ENCODE results near the gene TAC4. TPM values are rescaled to one million over a fixed set of nuclear protein-coding genes. Genes with fewer than 3 reads are reported as not detected.

TAC4 gene
- total RNA-seq, 1 donor from 2014 or later = not detected

GRCh38 chr17:49869038-49869374 is 21.1 kb upstream of the TAC4 start:
- no peak for TF ChIP-seq CTCF (IDR thresholded peaks at IDR 0.05; ENCODE audit: unreplicated experiment)

DNA sequence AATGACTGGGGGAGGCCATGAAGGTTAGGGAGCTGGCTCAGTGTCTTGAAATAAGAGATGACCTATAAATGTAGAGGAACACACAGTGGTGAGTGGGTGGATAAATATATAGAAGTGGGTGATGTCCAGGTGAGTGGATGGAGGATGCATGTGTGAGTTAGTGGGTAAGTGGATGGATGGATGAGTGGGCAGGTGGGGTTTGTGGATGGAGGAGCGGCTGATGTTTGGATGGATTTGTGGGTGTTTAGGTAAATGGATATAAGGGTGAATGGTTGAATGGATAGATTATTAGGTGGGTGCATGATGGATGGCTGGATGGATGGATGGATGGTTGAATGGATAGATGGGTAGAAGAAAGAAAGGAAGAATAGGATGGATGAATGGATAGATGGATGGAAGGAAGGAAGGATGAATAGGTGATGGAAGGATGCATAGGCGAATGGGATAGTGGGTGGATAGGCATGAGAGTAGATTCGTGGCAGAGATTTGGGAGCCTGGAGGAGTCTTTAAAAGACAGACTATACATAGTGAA is 19.1 kb upstream of the TAC4 start:
- Mint-ChIP-seq H3K27ac (ENCODE audit: unreplicated experiment) (no peak overlapping the region), H3K27me3 (ENCODE audit: unreplicated experiment) (peaks cover 14% of the 10 kb centered on the region), H3K4me3 (ENCODE audit: unreplicated experiment) (no peak overlapping the region), H3K4me1 (ENCODE audit: unreplicated experiment) (peaks cover 6% of the 10 kb centered on the region), H3K36me3 (ENCODE audit: low read depth, unreplicated experiment) (peaks cover 4% of the 10 kb centered on the region), H3K9me3 (ENCODE audit: unreplicated experiment) (no peaks in the 10 kb centered on the region)
- TF ChIP-seq CTCF (IDR thresholded peaks at IDR 0.05; ENCODE audit: unreplicated experiment) = no peak
- no peak for DNase-seq (ENCODE audit: low spot score)

More at GRCh38 chr17:49869038-49869374, 21.1 kb upstream of the TAC4 start:
- Mint-ChIP-seq H3K4me1 (ENCODE audit: unreplicated experiment) (peaks cover 15% of the 10 kb centered on the region), H3K4me3 (ENCODE audit: unreplicated experiment) (no peak overlapping the region), H3K9me3 (ENCODE audit: unreplicated experiment) (no peaks in the 10 kb centered on the region), H3K27me3 (ENCODE audit: unreplicated experiment) (peaks cover 14% of the 10 kb centered on the region), H3K36me3 (ENCODE audit: low read depth, unreplicated experiment) (peaks cover 4% of the 10 kb centered on the region), H3K27ac (ENCODE audit: unreplicated experiment) (no peak overlapping the region)
- DNase-seq (ENCODE audit: low spot score) = no peak

DNA sequence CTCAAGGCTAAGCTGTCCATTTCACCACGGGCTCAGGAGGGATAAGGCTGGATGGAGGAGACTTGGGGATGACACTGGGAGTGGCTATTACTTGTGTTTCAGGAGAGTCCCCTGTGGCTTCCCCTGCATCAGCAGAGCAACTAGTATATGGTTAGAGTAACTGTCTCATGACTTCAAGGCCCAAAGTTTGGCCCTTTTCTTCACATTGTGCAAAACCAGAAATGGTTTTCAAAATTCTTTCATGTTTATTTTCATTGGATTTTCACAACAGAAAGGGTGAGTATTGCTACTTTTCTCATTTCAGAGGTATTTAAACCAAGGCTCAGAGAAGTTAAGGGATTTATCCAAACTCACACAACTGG is 18.1 kb upstream of the TAC4 start:
- no peak overlapping the region for H3K27ac Mint-ChIP-seq (ENCODE audit: unreplicated experiment)
- DNase-seq (ENCODE audit: low spot score) = no peak
- peaks cover 4% of the 10 kb centered on the region for H3K4me1 Mint-ChIP-seq (ENCODE audit: unreplicated experiment)
- peaks cover 18% of the 10 kb centered on the region for H3K27me3 Mint-ChIP-seq (ENCODE audit: unreplicated experiment)
- H3K9me3 Mint-ChIP-seq (ENCODE audit: unreplicated experiment) = no peaks in the 10 kb centered on the region
- TF ChIP-seq CTCF (IDR thresholded peaks at IDR 0.05; ENCODE audit: unreplicated experiment) = no peak
- H3K36me3 Mint-ChIP-seq (ENCODE audit: low read depth, unreplicated experiment) = peaks cover 4% of the 10 kb centered on the region
- H3K4me3 Mint-ChIP-seq (ENCODE audit: unreplicated experiment) = no peak overlapping the region

DNA sequence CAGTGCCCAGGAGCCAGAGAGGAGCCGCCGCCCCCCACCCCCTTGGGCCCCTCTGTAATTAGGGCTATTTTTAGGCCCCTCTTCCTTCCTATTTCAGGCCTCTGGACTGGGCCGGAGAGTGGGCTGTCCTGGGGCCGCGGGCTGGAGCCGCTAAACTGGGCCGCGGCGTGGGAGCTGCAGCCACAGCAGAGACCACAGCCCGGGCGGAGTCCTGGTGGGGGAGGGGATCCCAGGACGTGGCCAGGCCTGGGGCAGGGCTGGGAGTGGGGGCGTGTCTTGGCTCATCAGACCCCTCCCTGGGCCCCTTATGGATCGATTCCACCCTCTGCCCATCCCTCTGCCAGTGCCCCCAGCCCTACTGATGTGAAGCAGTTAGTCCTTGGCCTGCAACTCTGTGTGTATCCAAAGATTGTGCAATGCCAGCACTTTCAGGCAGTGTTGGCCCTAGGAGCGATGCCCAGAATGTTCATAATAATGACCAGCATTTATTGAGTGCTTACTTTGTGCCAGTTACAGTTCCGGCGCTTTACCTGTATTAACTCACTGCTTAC is 15.0 kb upstream of the TAC4 start:
- no peak for TF ChIP-seq CTCF (IDR thresholded peaks at IDR 0.05; ENCODE audit: unreplicated experiment)
- H3K27me3 Mint-ChIP-seq (ENCODE audit: unreplicated experiment) = peaks cover 13% of the 10 kb centered on the region
- H3K27ac Mint-ChIP-seq (ENCODE audit: unreplicated experiment) = no peak overlapping the region
- H3K9me3 Mint-ChIP-seq (ENCODE audit: unreplicated experiment) = no peaks in the 10 kb centered on the region
- H3K4me3 Mint-ChIP-seq (ENCODE audit: unreplicated experiment) = no peak overlapping the region
- no peaks in the 10 kb centered on the region for H3K36me3 Mint-ChIP-seq (ENCODE audit: low read depth, unreplicated experiment)
- DNase-seq (ENCODE audit: low spot score) = no peak
- peaks cover 4% of the 10 kb centered on the region for H3K4me1 Mint-ChIP-seq (ENCODE audit: unreplicated experiment)

GRCh38 chr17:49861150-49861884 is 13.4 kb upstream of the TAC4 start:
- Mint-ChIP-seq H3K27ac (ENCODE audit: unreplicated experiment) (no peak overlapping the region), H3K9me3 (ENCODE audit: unreplicated experiment) (no peaks in the 10 kb centered on the region), H3K36me3 (ENCODE audit: low read depth, unreplicated experiment) (no peaks in the 10 kb centered on the region), H3K4me3 (ENCODE audit: unreplicated experiment) (peak overlapping the region; percentile 4), H3K27me3 (ENCODE audit: unreplicated experiment) (peaks cover 6% of the 10 kb centered on the region), H3K4me1 (ENCODE audit: unreplicated experiment) (peaks cover 4% of the 10 kb centered on the region)
- peak; percentile 46 for DNase-seq (ENCODE audit: low spot score)
- peak; percentile 86 for TF ChIP-seq CTCF (IDR thresholded peaks at IDR 0.05; ENCODE audit: unreplicated experiment)
